Adrenal gland (tissue), 12 donors: Measurements from ENCODE around the gene NXPE4. TPM values are rescaled to one million over a fixed set of nuclear protein-coding genes. Genes with fewer than 3 reads are reported as not detected.

ENCODE experiments used
- DNase-seq, 7 donors: peaks; one replicate each; pipeline ENCODE4 v3.0.0-alpha.2; 2019 to 2020
- H3K27ac ChIP-seq, 5 donors: fragments of 200-600 bp; sonication (generic) in 4 of 5; 1 replicate in 3 of 5; 2 replicates in 2 of 5; pipeline versions ENCODE4 v1.5.1 to v1.8.0; 2016 to 2020; ENCODE audit warnings: mild to moderate bottlenecking in 1 of 5
- H3K27me3 ChIP-seq: fragments of 200-600 bp; 2 replicates; pipeline ENCODE4 v1.8.0; 2021
- H3K36me3 ChIP-seq, 2 donors: fragments of 200-600 bp; replicated peaks in 1 of 2; 1 replicate in 1 of 2; 2 replicates in 1 of 2; pipeline versions ENCODE4 v1.5.1 to v1.8.0; 2018 to 2022
- H3K4me1 ChIP-seq, 2 donors: fragments of 200-600 bp; replicated peaks in 1 of 2; 1 replicate in 1 of 2; 2 replicates in 1 of 2; pipeline versions ENCODE4 v1.5.1 to v1.8.0; 2018 to 2021
- H3K4me3 ChIP-seq, 4 donors: fragments of 200-600 bp; sonication (generic) in 3 of 4; one replicate each; pipeline ENCODE4 v1.5.1; 2016 to 2018
- H3K9me3 ChIP-seq, 3 donors: fragments of 200-600 bp; sonication (generic) in 1 of 3; replicated peaks in 1 of 3; 1 replicate in 2 of 3; 2 replicates in 1 of 3; pipeline versions ENCODE4 v1.5.1 to v1.8.0; 2016 to 2021
- POLR2A ChIP-seq, 2 donors: fragments of 450-650 bp; IDR thresholded peaks; one replicate each; pipeline ENCODE4 v1.6.1; 2017; ENCODE audit warnings: antibody characterized with exemption in 2 of 2, mild to moderate bottlenecking in 2 of 2, moderate library complexity in 1 of 2
- WGBS, 4 donors: extraction: QIAGEN DNeasy Blood & Tissue Kit in 2 of 4; methylation state at CpG; one replicate each; pipeline versions ENCODE4 v1.1.5 to v1.1.7; 2013 to 2017; 5-methylcytosine and 5-hydroxymethylcytosine counted together
- intact Hi-C, 2 donors: fragments of 100-400 bp; cut with DNase I; formaldehyde crosslinking; loops; one replicate each; pipeline versions ENCODE4 v1.14.1 to v1.15.0; 2022 to 2023
- polyA plus RNA-seq, 3 donors: library from polyadenylated mRNA; stranded (reverse); fragments of 200-250 nt in 2 of 3; fragments of 350-450 nt in 1 of 3; fragmentation: Illumina TruSeq in 1 of 3; extraction: RNeasy Lipid Tissue Mini Kit (QIAGEN cat#74804) in 1 of 3; gene quantifications; one replicate each; pipeline ENCODE4 v1.2.3, GENCODE V29; 2013 to 2014
- small RNA-seq, 2 donors: library from RNA; depleted of rRNA; stranded (forward); fragments of <200 nt; gene quantifications; one replicate each; pipeline ENCODE3, GENCODE V24; 2016
- total RNA-seq, 9 donors: library from RNA; depleted of rRNA in 4 of 9; stranded (reverse); fragments of >200 nt in 4 of 9; fragments of 120-200 nt in 1 of 9; fragmentation: NEBNext Ultra II Directional in 1 of 9; extraction: Animal tissue kit (Norgen Biotek cat#: 25700) in 1 of 9; gene quantifications; one replicate each; pipeline versions ENCODE4 v1.1.0 to v1.2.4, GENCODE V29; 2013 to 2023
- TF ChIP-seq, protein P1 (sequence below), 6 experiments: fragments of 450-650 bp in 4 of 6; fragments of 200-600 bp in 2 of 6; sonication (generic) in 1 of 6; IDR thresholded peaks; 1 replicate in 5 of 6; 2 replicates in 1 of 6; pipeline versions ENCODE4 v1.5.1 to v1.8.0; 2016 to 2021; ENCODE audit warnings: antibody characterized with exemption in 6 of 6, mild to moderate bottlenecking in 2 of 6, moderate library complexity in 1 of 6
- donor health status: healthy with polysubstance abuse.
- donor health status: Bipolar disorder and iron deficiency.
- donor health status: DM: yes; HTN: yes; CAD: no.
- donor health status: DM: no; HTN: no; CAD: no.
- donor health status: DM: no; HTN: no; CAD: no.
- donor health status: DM: yes; HTN: yes; CAD: no.

NXPE4 gene
- total and polyA plus RNA-seq, 12 donors, result not detected

DNA sequence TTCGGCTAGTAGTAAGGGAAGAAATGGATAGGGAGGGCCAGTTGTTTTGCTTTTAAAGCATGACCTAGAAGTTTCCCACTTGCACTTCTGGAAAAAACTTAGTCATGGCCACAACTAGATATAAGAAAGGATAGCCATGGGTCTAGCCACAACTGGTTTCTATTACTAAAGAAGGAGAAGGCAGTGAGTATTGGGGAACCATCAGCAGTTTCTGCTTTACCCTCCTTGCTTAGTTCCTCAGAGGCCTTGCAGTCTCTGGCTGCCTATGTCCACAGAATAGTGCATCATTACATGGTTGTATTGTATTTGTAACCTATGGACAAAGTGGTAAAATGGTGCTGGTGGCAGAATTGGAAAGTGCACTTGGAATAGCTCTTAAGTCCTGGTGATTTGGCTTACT lies 71.5 kb downstream of the NXPE4 start:
- Histone ChIP-seq H3K4me1 (no peaks in the 10 kb centered on the region), H3K4me3 (no peak overlapping the region), H3K9me3 (no peaks in the 10 kb centered on the region), H3K27me3 (no peaks in the 10 kb centered on the region), H3K27ac (no peak overlapping the region), H3K36me3 (no peaks in the 10 kb centered on the region)
- 56 to 77% (median 75%) methylated on average over 1 of the region's 1 CpG for WGBS, 4 donors
- no peak for DNase-seq
- intact Hi-C loops, result no loop called here
- no peak for TF ChIP-seq POLR2A (IDR thresholded peaks at IDR 0.05)
- TF ChIP-seq, protein P1, sequence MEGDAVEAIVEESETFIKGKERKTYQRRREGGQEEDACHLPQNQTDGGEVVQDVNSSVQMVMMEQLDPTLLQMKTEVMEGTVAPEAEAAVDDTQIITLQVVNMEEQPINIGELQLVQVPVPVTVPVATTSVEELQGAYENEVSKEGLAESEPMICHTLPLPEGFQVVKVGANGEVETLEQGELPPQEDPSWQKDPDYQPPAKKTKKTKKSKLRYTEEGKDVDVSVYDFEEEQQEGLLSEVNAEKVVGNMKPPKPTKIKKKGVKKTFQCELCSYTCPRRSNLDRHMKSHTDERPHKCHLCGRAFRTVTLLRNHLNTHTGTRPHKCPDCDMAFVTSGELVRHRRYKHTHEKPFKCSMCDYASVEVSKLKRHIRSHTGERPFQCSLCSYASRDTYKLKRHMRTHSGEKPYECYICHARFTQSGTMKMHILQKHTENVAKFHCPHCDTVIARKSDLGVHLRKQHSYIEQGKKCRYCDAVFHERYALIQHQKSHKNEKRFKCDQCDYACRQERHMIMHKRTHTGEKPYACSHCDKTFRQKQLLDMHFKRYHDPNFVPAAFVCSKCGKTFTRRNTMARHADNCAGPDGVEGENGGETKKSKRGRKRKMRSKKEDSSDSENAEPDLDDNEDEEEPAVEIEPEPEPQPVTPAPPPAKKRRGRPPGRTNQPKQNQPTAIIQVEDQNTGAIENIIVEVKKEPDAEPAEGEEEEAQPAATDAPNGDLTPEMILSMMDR (IDR thresholded peaks at IDR 0.05), result no peak

DNA sequence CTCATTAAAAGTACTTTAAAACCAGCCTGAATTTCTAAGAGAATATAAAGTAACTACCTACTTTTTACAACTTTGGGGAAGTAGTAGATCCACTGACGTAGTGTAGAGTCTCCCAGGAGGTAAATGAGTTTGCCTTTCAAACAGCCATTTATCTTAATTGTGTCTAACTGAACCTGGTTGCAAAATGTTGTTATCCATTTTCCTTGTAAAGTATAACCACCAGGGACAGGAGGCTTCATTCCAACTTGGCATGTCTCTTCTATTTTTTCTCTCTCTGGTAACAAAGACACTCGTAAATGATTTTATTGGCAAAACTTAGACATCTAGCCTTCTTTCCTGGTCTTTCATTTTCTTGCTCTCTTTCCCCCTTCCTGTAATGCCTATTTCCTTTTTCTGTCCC lies 72.8 kb downstream of the NXPE4 start:
- H3K36me3 ChIP-seq, result no peaks in the 10 kb centered on the region
- H3K4me3 ChIP-seq, result no peak overlapping the region
- H3K4me1 ChIP-seq, result no peaks in the 10 kb centered on the region
- intact Hi-C loops, result no loop called here
- H3K27ac ChIP-seq, result no peak overlapping the region
- no peaks in the 10 kb centered on the region for H3K27me3 ChIP-seq
- no peak for DNase-seq
- TF ChIP-seq, protein P1 (IDR thresholded peaks at IDR 0.05), result no peak
- TF ChIP-seq POLR2A (IDR thresholded peaks at IDR 0.05), result no peak
- H3K9me3 ChIP-seq, result no peaks in the 10 kb centered on the region
- 48 to 66% (median 54%) methylated on average over 2 of the region's 2 CpGs for whole genome bisulfite sequencing, 4 donors

Small RNA genes lying within 50 kb of the gene (small RNA-seq; reads per million reads assigned to genes)
- gene RF01210, result 0 reads per million in 2 donors

Other genes with a start within 250 kb of the NXPE4 start
- gene C11orf71, start 195.3 kb downstream of the NXPE4 start, total RNA-seq, result 10 to 100 TPM in 8 of 9 donors, 1 to 10 TPM in 1; 8.2 to 19.4 (median 16.9) TPM
- 10 to 100 TPM; 14.2 to 17.3 (median 14.3) TPM for gene C11orf71, start 195.3 kb downstream of the NXPE4 start, polyA plus RNA-seq
- 10 to 100 TPM in 7 of 9 donors, 1 to 10 TPM in 2; 1.7 to 29.2 (median 19.2) TPM for gene RBM7, start 195.1 kb downstream of the NXPE4 start, total RNA-seq
- gene RBM7, start 195.1 kb downstream of the NXPE4 start, polyA plus RNA-seq, result 10 to 100 TPM in 1 of 3 donors, 1 to 10 TPM in 2; 5.3 to 28.4 (median 7.2) TPM
- 100 to 1,000 TPM in 7 of 9 donors, 10 to 100 TPM in 2; 76.6 to 211 (median 107) TPM for gene REXO2, start 156.3 kb downstream of the NXPE4 start, total RNA-seq
- gene REXO2, start 156.3 kb downstream of the NXPE4 start, polyA plus RNA-seq, result 100 to 1,000 TPM in 1 of 3 donors, 10 to 100 TPM in 2; 50.5 to 171 (median 77.4) TPM
- under 1 TPM in 1 of 9 donors, not detected in 8; 0.15 TPM for gene NXPE1, start 35.9 kb downstream of the NXPE4 start, total RNA-seq
- gene NXPE1, start 35.9 kb downstream of the NXPE4 start, polyA plus RNA-seq, result not detected
- gene NXPE2, start 82.7 kb upstream of the NXPE4 start, total RNA-seq, result under 1 TPM in 2 of 9 donors, not detected in 7; 0.14 to 0.28 TPM
- not detected for gene NXPE2, start 82.7 kb upstream of the NXPE4 start, polyA plus RNA-seq